OCI-LY7 (cell line): ENCODE measurements around the gene NFE2L1. TPM values are rescaled to one million over a fixed set of nuclear protein-coding genes. Genes with fewer than 3 reads are reported as not detected.

Experiments used
- BruUV-seq: library from RNA; stranded (reverse); fragments of 400-500 nt; replicated peaks from 2 replicates; lab custom pipeline; 2021; lab: Mats Ljungman, UMichigan
- CTCF ChIA-PET: fragments of 300-600 bp; sonication (Branson Sonifier 250); formaldehyde crosslinking; loops from one replicate; lab custom pipeline; 2022; ENCODE audit warnings: antibody characterized with exemption; ENCODE audit not compliant: unreplicated experiment; lab: Charles Lee
- POLR2A ChIA-PET: fragments of 300-600 bp; sonication (Branson Sonifier 250); formaldehyde crosslinking; loops from one replicate; lab custom pipeline; 2022; ENCODE audit warnings: antibody characterized with exemption; lab: Charles Lee
- DNase-seq: peaks from one replicate; pipeline ENCODE4 v3.0.0-alpha.2; 2015; ENCODE audit warnings: low spot score
- H2AFZ ChIP-seq: fragments of 200-600 bp; sonication (generic), shearing (Covaris generic); 2 replicates; pipeline ENCODE4 v1.6.1; 2014; ENCODE audit warnings: mild to moderate bottlenecking, antibody characterized with exemption, low read length, moderate library complexity
- H3K27ac ChIP-seq: fragments of 200-600 bp; sonication (generic); 2 replicates; pipeline ENCODE4 v1.5.1; 2014; ENCODE audit warnings: mixed run types, low read depth, mild to moderate bottlenecking, moderate library complexity, low read length, inconsistent platforms; ENCODE audit not compliant: poor library complexity, severe bottlenecking
- H3K36me3 ChIP-seq: fragments of 200-600 bp; sonication (generic); 2 replicates; pipeline ENCODE4 v1.6.1; 2014; ENCODE audit warnings: mild to moderate bottlenecking, antibody characterized with exemption, low read length, moderate library complexity, mixed read lengths; ENCODE audit not compliant: insufficient read depth
- H3K4me1 ChIP-seq: fragments of 200-600 bp; sonication (generic); 2 replicates; pipeline ENCODE4 v1.5.1; 2014; ENCODE audit warnings: mild to moderate bottlenecking, low read length; ENCODE audit not compliant: insufficient read depth, poor library complexity, severe bottlenecking
- H3K4me2 ChIP-seq: fragments of 200-600 bp; sonication (generic); 2 replicates; pipeline ENCODE4 v1.6.1; 2014; ENCODE audit warnings: mild to moderate bottlenecking, low read length
- H3K4me3 ChIP-seq: fragments of 200-600 bp; sonication (generic); 2 replicates; pipeline ENCODE4 v1.5.1; 2014; ENCODE audit warnings: mild to moderate bottlenecking, low read depth, low read length; ENCODE audit not compliant: poor library complexity, severe bottlenecking
- H3K79me2 ChIP-seq: fragments of 200-600 bp; sonication (generic); 2 replicates; pipeline ENCODE4 v1.6.1; 2016; ENCODE audit warnings: low read depth, mild to moderate bottlenecking, low read length, moderate library complexity, mixed read lengths; ENCODE audit not compliant: insufficient read depth
- H3K9me2 ChIP-seq: fragments of 200-600 bp; sonication (generic); 2 replicates; pipeline ENCODE4 v1.6.1; 2016; ENCODE audit warnings: mild to moderate bottlenecking, low read length, mixed read lengths; ENCODE audit not compliant: insufficient read depth
- H3K9me3 ChIP-seq: fragments of 200-600 bp; sonication (generic); 2 replicates; pipeline ENCODE4 v1.6.1; 2014; ENCODE audit warnings: mild to moderate bottlenecking, mixed run types, low read length, mixed read lengths
- H4K20me1 ChIP-seq: fragments of 200-600 bp; sonication (generic); 2 replicates; pipeline ENCODE4 v1.6.1; 2014; ENCODE audit warnings: mild to moderate bottlenecking, antibody characterized with exemption, low read length, moderate library complexity, mixed read lengths; ENCODE audit not compliant: insufficient read depth
- CTCF ChIP-seq: fragments of 200-600 bp; sonication (generic); conservative IDR thresholded peaks from 2 replicates; pipeline ENCODE4 v1.5.1; 2014; ENCODE audit warnings: mild to moderate bottlenecking, antibody characterized with exemption, low read length, moderate library complexity, mixed read lengths
- EZH2phosphoT487 ChIP-seq: fragments of 200-600 bp; sonication (generic); IDR thresholded peaks from 2 replicates; pipeline ENCODE4 v1.6.1; 2018; ENCODE audit warnings: low read depth, borderline replicate concordance, mild to moderate bottlenecking, mixed run types, antibody characterized with exemption, low read length, moderate library complexity, mixed read lengths
- intact Hi-C: fragments of 100-400 bp; cut with micrococcal nuclease; formaldehyde crosslinking; loops from one replicate; pipeline ENCODE4 v1.10.0; 2022; ENCODE audit not compliant: unreplicated experiment
- total RNA-seq, 2 experiments: library from RNA; depleted of rRNA in 1 of 2; stranded (reverse); fragments of >200 nt in 1 of 2; shearing (Covaris generic) in 1 of 2; gene quantifications; 2 replicates each; pipeline ENCODE4 v1.2.3, GENCODE V29; 2014 to 2022

NFE2L1 gene
- total RNA-seq, 2 experiments from 2014 or later: 42.3 to 106 TPM

GRCh38 chr17:48006936-48007709 is 41.0 kb upstream of the NFE2L1 start:
- H3K9me3 ChIP-seq: no peaks in the 10 kb centered on the region
- no peaks in the 10 kb centered on the region for H4K20me1 ChIP-seq
- H2AFZ ChIP-seq: no peak overlapping the region
- POLR2A ChIA-PET: no interaction called here
- no peak overlapping the region for H3K27ac ChIP-seq
- no peak for DNase-seq
- H3K36me3 ChIP-seq: no peaks in the 10 kb centered on the region
- intact Hi-C loops: no loop called here
- H3K4me2 ChIP-seq: no peak overlapping the region
- CTCF ChIA-PET: no interaction called here
- TF ChIP-seq EZH2phosphoT487 (no peak), CTCF (no peak)
- BruUV-seq: no TSS peak
- peaks cover 47% of the 10 kb centered on the region for H3K4me1 ChIP-seq
- H3K4me3 ChIP-seq: no peak overlapping the region
- no peaks in the 10 kb centered on the region for H3K79me2 ChIP-seq
- H3K9me2 ChIP-seq: no peaks in the 10 kb centered on the region

DNA sequence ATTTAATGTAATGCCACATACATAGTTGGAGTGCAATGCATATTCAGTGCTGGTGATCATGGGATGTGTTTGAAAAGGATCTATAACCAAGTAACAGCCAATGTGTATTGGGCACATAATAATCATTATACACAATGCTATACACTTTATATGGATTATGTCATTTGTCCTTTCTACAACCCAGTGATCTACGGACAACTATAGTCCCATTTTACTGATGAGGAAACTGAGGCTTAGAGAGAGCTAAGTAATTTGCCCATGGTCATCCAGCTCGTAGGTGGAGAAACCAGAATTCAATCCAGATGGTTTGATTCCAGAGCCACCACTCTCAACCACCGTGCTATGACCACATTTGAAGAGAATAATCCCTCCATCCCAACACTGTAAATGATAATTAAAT is 38.0 kb upstream of the NFE2L1 start:
- Histone ChIP-seq H3K27ac (no peak overlapping the region), H3K4me2 (no peak overlapping the region), H3K79me2 (no peaks in the 10 kb centered on the region), H3K4me3 (no peak overlapping the region), H3K9me2 (no peaks in the 10 kb centered on the region), H2AFZ (no peak overlapping the region), H4K20me1 (no peaks in the 10 kb centered on the region), H3K4me1 (peaks cover 23% of the 10 kb centered on the region), H3K36me3 (no peaks in the 10 kb centered on the region), H3K9me3 (no peaks in the 10 kb centered on the region)
- CTCF ChIA-PET: no interaction called here
- no peak for DNase-seq
- TF ChIP-seq EZH2phosphoT487 (no peak), CTCF (no peak)
- no TSS peak for BruUV-seq
- intact Hi-C loops: loop anchor here (2.0 kb wide), 1 partner anchor 31 kb away; no protein-coding TSS in a partner anchor
- POLR2A ChIA-PET: no interaction called here
